SK-N-SH (cell line): ENCODE data around the gene BAZ1B.

Experiments used
- EP300 ChIP-seq, 2 experiments: IDR thresholded peaks; 2 replicates each; pipeline versions ENCODE4 v1.4.0 to v1.6.1; 2012; ENCODE audit warnings: borderline replicate concordance in 1 of 2, low read depth in 1 of 2, low read length in 1 of 2
- REST ChIP-seq: IDR thresholded peaks from 2 replicates; pipeline ENCODE4 v1.6.1; 2012; ENCODE audit warnings: mild to moderate bottlenecking, low read depth, low read length, moderate library complexity
- RXRA ChIP-seq: IDR thresholded peaks from 2 replicates; pipeline ENCODE4 v1.4.0; 2012; ENCODE audit warnings: low read depth, mild to moderate bottlenecking, borderline replicate concordance
- USF2 ChIP-seq: fragments of 150-350 bp; IDR thresholded peaks from 2 replicates; pipeline ENCODE4 v1.6.1; 2017; ENCODE audit warnings: antibody characterized with exemption, low read length, low read depth, borderline replicate concordance
- YY1 ChIP-seq: IDR thresholded peaks from 2 replicates; pipeline ENCODE4 v1.4.0; 2012; ENCODE audit warnings: low read depth, mild to moderate bottlenecking
- TF ChIP-seq, protein P1 (sequence below): IDR thresholded peaks from 2 replicates; pipeline ENCODE4 v1.4.0; 2012; ENCODE audit warnings: low read depth
- TF ChIP-seq, protein P2 (sequence below): fragments of 200-600 bp; sonication (generic); IDR thresholded peaks from 2 replicates; pipeline ENCODE4 v1.6.1; 2017; ENCODE audit warnings: antibody characterized with exemption, mild to moderate bottlenecking, moderate library complexity

- no peak for TF ChIP-seq REST
- TF ChIP-seq, protein P1, sequence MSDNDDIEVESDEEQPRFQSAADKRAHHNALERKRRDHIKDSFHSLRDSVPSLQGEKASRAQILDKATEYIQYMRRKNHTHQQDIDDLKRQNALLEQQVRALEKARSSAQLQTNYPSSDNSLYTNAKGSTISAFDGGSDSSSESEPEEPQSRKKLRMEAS = peak; percentile 65; the same call in 1 of the 2 replicates
- TF ChIP-seq, protein P2, sequence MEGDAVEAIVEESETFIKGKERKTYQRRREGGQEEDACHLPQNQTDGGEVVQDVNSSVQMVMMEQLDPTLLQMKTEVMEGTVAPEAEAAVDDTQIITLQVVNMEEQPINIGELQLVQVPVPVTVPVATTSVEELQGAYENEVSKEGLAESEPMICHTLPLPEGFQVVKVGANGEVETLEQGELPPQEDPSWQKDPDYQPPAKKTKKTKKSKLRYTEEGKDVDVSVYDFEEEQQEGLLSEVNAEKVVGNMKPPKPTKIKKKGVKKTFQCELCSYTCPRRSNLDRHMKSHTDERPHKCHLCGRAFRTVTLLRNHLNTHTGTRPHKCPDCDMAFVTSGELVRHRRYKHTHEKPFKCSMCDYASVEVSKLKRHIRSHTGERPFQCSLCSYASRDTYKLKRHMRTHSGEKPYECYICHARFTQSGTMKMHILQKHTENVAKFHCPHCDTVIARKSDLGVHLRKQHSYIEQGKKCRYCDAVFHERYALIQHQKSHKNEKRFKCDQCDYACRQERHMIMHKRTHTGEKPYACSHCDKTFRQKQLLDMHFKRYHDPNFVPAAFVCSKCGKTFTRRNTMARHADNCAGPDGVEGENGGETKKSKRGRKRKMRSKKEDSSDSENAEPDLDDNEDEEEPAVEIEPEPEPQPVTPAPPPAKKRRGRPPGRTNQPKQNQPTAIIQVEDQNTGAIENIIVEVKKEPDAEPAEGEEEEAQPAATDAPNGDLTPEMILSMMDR = no peak
- no peak for TF ChIP-seq USF2
- no peak for TF ChIP-seq YY1
- no peak for TF ChIP-seq EP300 (IDR thresholded peaks at IDR 0.05; ENCODE audit: borderline replicate concordance in 1 of 2, low read depth in 1 of 2, low read length in 1 of 2)
- no peak for TF ChIP-seq RXRA
Observed at GRCh38 chr7:73433924-73434700, 88.0 kb downstream of the BAZ1B start.
